ENCODE results near the gene FOXO3. TPM values are rescaled to one million over a fixed set of nuclear protein-coding genes. Genes with fewer than 3 reads are reported as not detected.
A peak's percentile ranks its signal among the peaks of the same experiment; 100 is the strongest.

Gene FOXO3
- total RNA-seq, 1 donor from 2014 or later, result 32.8 TPM

DNA sequence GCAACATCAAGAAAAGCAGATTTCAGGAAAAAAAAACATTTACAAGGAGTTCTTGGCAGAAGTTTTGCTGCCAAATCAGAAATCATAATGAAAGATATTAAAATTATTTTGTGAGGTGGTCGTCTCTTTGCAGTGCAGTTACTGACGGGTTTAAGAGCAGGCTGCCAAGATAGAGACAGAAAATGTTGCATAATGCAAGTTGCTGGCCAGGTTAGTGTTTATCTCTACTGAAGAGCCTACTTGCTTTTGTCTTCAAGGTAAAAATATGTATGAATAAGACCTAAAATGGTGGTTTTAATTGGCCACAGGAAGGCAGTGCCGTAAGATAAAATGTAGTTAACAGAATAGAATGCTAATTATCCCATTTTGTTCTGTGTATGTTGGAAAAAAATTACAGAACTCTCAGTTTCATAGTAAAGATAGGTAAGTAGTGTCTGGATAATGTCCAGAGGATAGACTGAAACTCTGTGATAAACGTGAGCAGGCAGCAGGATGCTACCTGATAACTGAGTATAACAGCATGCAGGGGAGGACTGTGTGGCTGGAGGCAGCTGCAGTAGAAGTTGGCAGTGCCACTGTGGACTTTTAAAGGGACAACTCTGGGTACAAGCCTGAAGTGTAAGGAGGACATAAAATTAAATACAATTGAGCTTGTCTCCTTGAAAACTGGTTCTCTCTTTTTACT is 13.9 kb downstream of the FOXO3 start:
- Mint-ChIP-seq H3K27ac (ENCODE audit: unreplicated experiment) (no peak overlapping the region), H3K4me1 (peaks cover 16% of the 10 kb centered on the region), H3K27me3 (ENCODE audit: low read depth) (no peaks in the 10 kb centered on the region), H3K4me3 (no peak overlapping the region), H3K36me3 (ENCODE audit: low read depth) (peaks cover 16% of the 10 kb centered on the region), H3K9me3 (no peaks in the 10 kb centered on the region)
- TF ChIP-seq, protein P1, sequence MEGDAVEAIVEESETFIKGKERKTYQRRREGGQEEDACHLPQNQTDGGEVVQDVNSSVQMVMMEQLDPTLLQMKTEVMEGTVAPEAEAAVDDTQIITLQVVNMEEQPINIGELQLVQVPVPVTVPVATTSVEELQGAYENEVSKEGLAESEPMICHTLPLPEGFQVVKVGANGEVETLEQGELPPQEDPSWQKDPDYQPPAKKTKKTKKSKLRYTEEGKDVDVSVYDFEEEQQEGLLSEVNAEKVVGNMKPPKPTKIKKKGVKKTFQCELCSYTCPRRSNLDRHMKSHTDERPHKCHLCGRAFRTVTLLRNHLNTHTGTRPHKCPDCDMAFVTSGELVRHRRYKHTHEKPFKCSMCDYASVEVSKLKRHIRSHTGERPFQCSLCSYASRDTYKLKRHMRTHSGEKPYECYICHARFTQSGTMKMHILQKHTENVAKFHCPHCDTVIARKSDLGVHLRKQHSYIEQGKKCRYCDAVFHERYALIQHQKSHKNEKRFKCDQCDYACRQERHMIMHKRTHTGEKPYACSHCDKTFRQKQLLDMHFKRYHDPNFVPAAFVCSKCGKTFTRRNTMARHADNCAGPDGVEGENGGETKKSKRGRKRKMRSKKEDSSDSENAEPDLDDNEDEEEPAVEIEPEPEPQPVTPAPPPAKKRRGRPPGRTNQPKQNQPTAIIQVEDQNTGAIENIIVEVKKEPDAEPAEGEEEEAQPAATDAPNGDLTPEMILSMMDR (conservative IDR thresholded peaks at IDR 0.05), result no peak
- no peak for DNase-seq (ENCODE audit: low read depth, low spot score)

GRCh38 chr6:108575905-108576494 is 15.3 kb downstream of the FOXO3 start:
- no peak overlapping the region for H3K27ac Mint-ChIP-seq (ENCODE audit: unreplicated experiment)
- no peak overlapping the region for H3K4me3 Mint-ChIP-seq
- no peaks in the 10 kb centered on the region for H3K9me3 Mint-ChIP-seq
- TF ChIP-seq, protein P1 (conservative IDR thresholded peaks at IDR 0.05), result no peak
- H3K36me3 Mint-ChIP-seq (ENCODE audit: low read depth), result peaks cover 15% of the 10 kb centered on the region
- no peak for DNase-seq (ENCODE audit: low read depth, low spot score)
- peaks cover 24% of the 10 kb centered on the region for H3K4me1 Mint-ChIP-seq
- H3K27me3 Mint-ChIP-seq (ENCODE audit: low read depth), result no peaks in the 10 kb centered on the region

DNA sequence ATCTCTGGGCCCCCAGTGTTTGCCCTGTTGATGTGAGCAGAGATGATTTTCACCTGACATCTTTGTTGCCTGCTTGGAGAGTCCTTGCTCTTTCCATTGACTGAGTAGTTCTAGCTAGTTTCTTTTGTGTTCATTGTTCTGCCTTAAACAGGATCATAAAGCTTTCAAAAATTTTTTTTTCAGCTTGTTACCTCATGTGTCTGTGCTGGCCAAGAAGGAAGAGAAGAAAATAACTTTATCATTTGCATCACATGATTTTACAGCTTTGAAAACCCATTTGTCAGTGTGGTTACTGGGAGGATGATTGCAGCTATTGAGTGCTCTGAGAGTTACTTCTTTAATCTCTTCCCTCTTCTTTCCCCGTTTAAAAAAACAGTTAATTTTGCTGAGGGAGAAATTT is 16.0 kb downstream of the FOXO3 start:
- Mint-ChIP-seq H3K27me3 (ENCODE audit: low read depth) (no peaks in the 10 kb centered on the region), H3K9me3 (no peaks in the 10 kb centered on the region), H3K36me3 (ENCODE audit: low read depth) (peaks cover 10% of the 10 kb centered on the region), H3K27ac (ENCODE audit: unreplicated experiment) (no peak overlapping the region), H3K4me3 (no peak overlapping the region), H3K4me1 (peaks cover 30% of the 10 kb centered on the region)
- no peak for DNase-seq (ENCODE audit: low read depth, low spot score)
- TF ChIP-seq, protein P1 (conservative IDR thresholded peaks at IDR 0.05), result no peak

DNA sequence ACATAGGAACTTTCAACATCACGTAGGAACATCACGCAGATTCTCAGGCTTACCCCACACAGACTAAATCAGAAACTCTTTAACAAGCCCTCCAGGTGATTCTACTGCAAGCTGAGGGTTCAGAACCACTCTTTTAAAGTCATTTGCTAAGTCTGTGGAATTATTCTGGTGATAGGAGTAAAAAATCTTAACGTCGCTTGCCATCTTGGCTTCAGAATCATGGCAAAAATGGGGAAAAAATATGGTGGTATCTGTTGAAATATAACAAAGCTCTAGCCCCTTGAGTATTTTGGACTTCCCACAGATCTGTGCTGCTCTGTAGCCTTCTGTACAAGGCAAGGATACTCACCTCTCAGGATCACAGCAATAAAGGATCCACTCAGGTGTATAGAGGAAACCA is 17.4 kb downstream of the FOXO3 start:
- no peak for DNase-seq (ENCODE audit: low read depth, low spot score)
- peaks cover 30% of the 10 kb centered on the region for H3K4me1 Mint-ChIP-seq
- no peak overlapping the region for H3K27ac Mint-ChIP-seq (ENCODE audit: unreplicated experiment)
- no peaks in the 10 kb centered on the region for H3K9me3 Mint-ChIP-seq
- H3K4me3 Mint-ChIP-seq, result no peak overlapping the region
- peaks cover 7% of the 10 kb centered on the region for H3K36me3 Mint-ChIP-seq (ENCODE audit: low read depth)
- H3K27me3 Mint-ChIP-seq (ENCODE audit: low read depth), result no peaks in the 10 kb centered on the region
- TF ChIP-seq, protein P1 (conservative IDR thresholded peaks at IDR 0.05), result no peak

DNA sequence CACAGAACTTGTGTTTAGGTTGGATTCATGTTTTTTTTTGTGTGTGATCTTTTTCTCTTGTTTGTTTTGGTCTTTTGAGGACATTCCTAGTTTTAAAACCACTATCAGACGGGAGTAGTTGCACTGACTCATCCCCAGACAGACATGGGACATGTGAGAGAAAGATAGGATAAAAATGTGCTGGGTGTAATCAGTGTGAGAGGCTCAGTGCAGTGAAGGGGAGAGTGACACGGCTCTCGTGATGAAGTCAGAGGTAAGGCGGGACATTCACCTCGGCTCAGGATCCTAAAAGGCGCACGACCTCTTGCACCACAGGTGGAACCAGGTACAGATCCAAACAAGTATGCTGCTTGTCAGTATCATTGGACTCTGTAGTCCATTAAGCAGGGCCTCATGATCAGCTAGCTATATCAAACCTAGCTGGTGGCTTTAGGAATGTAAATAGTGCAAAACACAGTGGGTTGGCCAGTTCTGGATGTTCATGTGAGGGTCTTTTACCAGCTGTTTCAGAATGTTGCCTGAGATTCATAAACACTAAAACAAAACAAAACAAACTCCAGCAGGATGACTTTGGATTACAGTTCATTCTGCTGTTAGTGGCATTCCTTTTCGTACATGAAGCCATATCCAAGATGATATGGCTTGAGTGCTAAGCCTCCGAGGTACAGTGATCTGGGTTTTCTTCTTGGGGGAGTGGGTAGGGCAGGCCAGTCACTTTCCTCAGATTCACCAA is 18.0 kb downstream of the FOXO3 start:
- no peaks in the 10 kb centered on the region for H3K9me3 Mint-ChIP-seq
- peak overlapping the region; percentile 7 for H3K27ac Mint-ChIP-seq (ENCODE audit: unreplicated experiment)
- DNase-seq (ENCODE audit: low read depth, low spot score), result no peak
- no peak overlapping the region for H3K4me3 Mint-ChIP-seq
- H3K27me3 Mint-ChIP-seq (ENCODE audit: low read depth), result no peaks in the 10 kb centered on the region
- TF ChIP-seq, protein P1 (conservative IDR thresholded peaks at IDR 0.05), result no peak
- H3K4me1 Mint-ChIP-seq, result peaks cover 31% of the 10 kb centered on the region
- H3K36me3 Mint-ChIP-seq (ENCODE audit: low read depth), result peaks cover 7% of the 10 kb centered on the region
